Activated naive CD8-positive, alpha-beta T cell treated with anti-CD3 and anti-CD28 coated beads, Interleukin-2, amount 50 U/mL, for 24 hours (primary cell): ENCODE measurements around the gene SMPD3.

Experiments used
- ATAC-seq: fragments of 150-1000 bp; cut with Tn5 transposase; one replicate; pipeline ENCODE4 v1.10.0; 2021
- DNase-seq: peaks from one replicate; pipeline ENCODE4 v3.0.0; 2021
- H3K27ac Mint-ChIP-seq: one replicate; pipeline ENCODE4 v1.8.0; 2021; ENCODE audit warnings: mild to moderate bottlenecking, mixed read lengths
- H3K27me3 Mint-ChIP-seq: one replicate; pipeline ENCODE4 v1.8.0; 2021; ENCODE audit warnings: mixed read lengths
- H3K36me3 Mint-ChIP-seq: one replicate; pipeline ENCODE4 v1.8.0; 2021; ENCODE audit warnings: low read depth, mixed read lengths
- H3K4me1 Mint-ChIP-seq: one replicate; pipeline ENCODE4 v1.8.0; 2021; ENCODE audit warnings: mixed read lengths
- H3K4me3 Mint-ChIP-seq: one replicate; pipeline ENCODE4 v1.8.0; 2021; ENCODE audit warnings: mild to moderate bottlenecking, moderate library complexity, mixed read lengths
- H3K9me3 Mint-ChIP-seq: one replicate; pipeline ENCODE4 v1.8.0; 2021; ENCODE audit warnings: mixed read lengths

The SMPD3 gene

GRCh38 chr16:68458101-68458500 is 9.8 kb upstream of the SMPD3 start:
- peaks cover 2% of the 10 kb centered on the region for H3K27me3 Mint-ChIP-seq
- H3K27ac Mint-ChIP-seq, result no peak overlapping the region
- no peak overlapping the region for H3K4me3 Mint-ChIP-seq
- DNase-seq, result no peak
- no peaks in the 10 kb centered on the region for H3K9me3 Mint-ChIP-seq
- no peaks in the 10 kb centered on the region for H3K4me1 Mint-ChIP-seq
- no peak for ATAC-seq
- H3K36me3 Mint-ChIP-seq, result no peaks in the 10 kb centered on the region

- Mint-ChIP-seq H3K36me3 (no peaks in the 10 kb centered on the region), H3K27me3 (no peaks in the 10 kb centered on the region), H3K27ac (no peak overlapping the region), H3K4me1 (no peaks in the 10 kb centered on the region), H3K9me3 (no peaks in the 10 kb centered on the region), H3K4me3 (no peak overlapping the region)
- ATAC-seq (no peak), DNase-seq (no peak)
Measured at GRCh38 chr16:68455631-68456030, 7.3 kb upstream of the SMPD3 start.

GRCh38 chr16:68454920-68455435 is 6.7 kb upstream of the SMPD3 start:
- Mint-ChIP-seq H3K4me1 (no peaks in the 10 kb centered on the region), H3K36me3 (no peaks in the 10 kb centered on the region), H3K27me3 (no peaks in the 10 kb centered on the region), H3K27ac (no peak overlapping the region), H3K4me3 (no peak overlapping the region), H3K9me3 (no peaks in the 10 kb centered on the region)
- no peak for DNase-seq
- no peak for ATAC-seq

GRCh38 chr16:68453816-68454215 is 5.5 kb upstream of the SMPD3 start:
- Mint-ChIP-seq H3K27ac (no peak overlapping the region), H3K36me3 (no peaks in the 10 kb centered on the region), H3K9me3 (no peaks in the 10 kb centered on the region), H3K4me1 (peaks cover 6% of the 10 kb centered on the region), H3K4me3 (no peak overlapping the region), H3K27me3 (no peaks in the 10 kb centered on the region)
- ATAC-seq, result no peak
- no peak for DNase-seq

GRCh38 chr16:68452176-68452575 is 3.9 kb upstream of the SMPD3 start:
- no peak for ATAC-seq
- Mint-ChIP-seq H3K36me3 (no peaks in the 10 kb centered on the region), H3K27ac (no peak overlapping the region), H3K4me3 (no peak overlapping the region), H3K9me3 (no peaks in the 10 kb centered on the region), H3K4me1 (peaks cover 18% of the 10 kb centered on the region), H3K27me3 (peaks cover 2% of the 10 kb centered on the region)
- no peak for DNase-seq

GRCh38 chr16:68451676-68452075 is 3.4 kb upstream of the SMPD3 start:
- ATAC-seq (no peak), DNase-seq (no peak)
- Mint-ChIP-seq H3K27me3 (peaks cover 2% of the 10 kb centered on the region), H3K9me3 (no peaks in the 10 kb centered on the region), H3K4me1 (peaks cover 18% of the 10 kb centered on the region), H3K4me3 (no peak overlapping the region), H3K36me3 (no peaks in the 10 kb centered on the region), H3K27ac (no peak overlapping the region)

- Mint-ChIP-seq H3K9me3 (no peaks in the 10 kb centered on the region), H3K4me1 (peaks cover 20% of the 10 kb centered on the region), H3K27me3 (peaks cover 11% of the 10 kb centered on the region), H3K36me3 (no peaks in the 10 kb centered on the region), H3K27ac (no peak overlapping the region), H3K4me3 (no peak overlapping the region)
- ATAC-seq (no peak), DNase-seq (no peak)
Measured at GRCh38 chr16:68450741-68451255, 2.5 kb upstream of the SMPD3 start.

- Mint-ChIP-seq H3K27me3 (peaks cover 34% of the 10 kb centered on the region), H3K9me3 (no peaks in the 10 kb centered on the region), H3K4me1 (peaks cover 20% of the 10 kb centered on the region), H3K27ac (no peak overlapping the region), H3K4me3 (peak overlapping the region; percentile 76), H3K36me3 (no peaks in the 10 kb centered on the region)
- ATAC-seq, result peak; percentile 9
- no peak for DNase-seq
Measured at GRCh38 chr16:68447653-68448359, 502 bp downstream of the SMPD3 start.

- ATAC-seq (no peak), DNase-seq (no peak)
- H3K4me3 Mint-ChIP-seq, result no peak overlapping the region
- H3K36me3 Mint-ChIP-seq, result no peaks in the 10 kb centered on the region
- H3K27me3 Mint-ChIP-seq, result peaks cover 34% of the 10 kb centered on the region
- H3K9me3 Mint-ChIP-seq, result no peaks in the 10 kb centered on the region
- H3K4me1 Mint-ChIP-seq, result peaks cover 20% of the 10 kb centered on the region
- H3K27ac Mint-ChIP-seq, result no peak overlapping the region
Measured at GRCh38 chr16:68446681-68447652, 1.3 kb downstream of the SMPD3 start.

GRCh38 chr16:68445458-68445857 is 2.9 kb downstream of the SMPD3 start:
- H3K27ac Mint-ChIP-seq, result no peak overlapping the region
- ATAC-seq, result no peak

GRCh38 chr16:68444056-68444657 is 4.2 kb downstream of the SMPD3 start:
- DNase-seq, result no peak
- H3K9me3 Mint-ChIP-seq, result no peaks in the 10 kb centered on the region
- H3K4me1 Mint-ChIP-seq, result peaks cover 17% of the 10 kb centered on the region
- no peak for ATAC-seq
- H3K27me3 Mint-ChIP-seq, result peaks cover 34% of the 10 kb centered on the region
- H3K27ac Mint-ChIP-seq, result no peak overlapping the region
- no peaks in the 10 kb centered on the region for H3K36me3 Mint-ChIP-seq
- no peak overlapping the region for H3K4me3 Mint-ChIP-seq

More at GRCh38 chr16:68445458-68445857, 2.9 kb downstream of the SMPD3 start:
- H3K4me3 Mint-ChIP-seq, result no peak overlapping the region
- peaks cover 34% of the 10 kb centered on the region for H3K27me3 Mint-ChIP-seq
- no peaks in the 10 kb centered on the region for H3K36me3 Mint-ChIP-seq
- peak; percentile 52 for DNase-seq
- H3K4me1 Mint-ChIP-seq, result peaks cover 20% of the 10 kb centered on the region
- no peaks in the 10 kb centered on the region for H3K9me3 Mint-ChIP-seq

- Mint-ChIP-seq H3K4me3 (no peak overlapping the region), H3K27ac (no peak overlapping the region), H3K9me3 (peaks cover 10% of the 10 kb centered on the region), H3K36me3 (no peaks in the 10 kb centered on the region), H3K4me1 (peaks cover 4% of the 10 kb centered on the region), H3K27me3 (peaks cover 2% of the 10 kb centered on the region)
- no peak for ATAC-seq
- no peak for DNase-seq
Measured at GRCh38 chr16:68436581-68436980, 11.7 kb downstream of the SMPD3 start.

- no peak for DNase-seq
- Mint-ChIP-seq H3K27ac (no peak overlapping the region), H3K4me1 (peaks cover 4% of the 10 kb centered on the region), H3K9me3 (peaks cover 10% of the 10 kb centered on the region), H3K4me3 (no peak overlapping the region), H3K36me3 (no peaks in the 10 kb centered on the region), H3K27me3 (peaks cover 2% of the 10 kb centered on the region)
- no peak for ATAC-seq
Measured at GRCh38 chr16:68434624-68435210, 13.6 kb downstream of the SMPD3 start.

GRCh38 chr16:68433316-68433715 is 15.0 kb downstream of the SMPD3 start:
- Mint-ChIP-seq H3K4me3 (no peak overlapping the region), H3K27me3 (no peaks in the 10 kb centered on the region), H3K9me3 (peaks cover 10% of the 10 kb centered on the region), H3K4me1 (peaks cover 4% of the 10 kb centered on the region), H3K27ac (no peak overlapping the region), H3K36me3 (no peaks in the 10 kb centered on the region)
- ATAC-seq (no peak), DNase-seq (no peak)
